NCI-H1417 treated with DMSO at 0.1 percent for 48 hours (cell line): ENCODE data around the gene AKAP13.
"Not testable (repeated sequence)": the region's sequence is repeated elsewhere in the genome, so short reads cannot be mapped to it uniquely, and the experiment has no call there.

Source experiments
- DNase-seq: peaks from one replicate; lab custom pipeline; 2025; lab: John Stamatoyannopoulos, UW

AKAP13 gene

DNA sequence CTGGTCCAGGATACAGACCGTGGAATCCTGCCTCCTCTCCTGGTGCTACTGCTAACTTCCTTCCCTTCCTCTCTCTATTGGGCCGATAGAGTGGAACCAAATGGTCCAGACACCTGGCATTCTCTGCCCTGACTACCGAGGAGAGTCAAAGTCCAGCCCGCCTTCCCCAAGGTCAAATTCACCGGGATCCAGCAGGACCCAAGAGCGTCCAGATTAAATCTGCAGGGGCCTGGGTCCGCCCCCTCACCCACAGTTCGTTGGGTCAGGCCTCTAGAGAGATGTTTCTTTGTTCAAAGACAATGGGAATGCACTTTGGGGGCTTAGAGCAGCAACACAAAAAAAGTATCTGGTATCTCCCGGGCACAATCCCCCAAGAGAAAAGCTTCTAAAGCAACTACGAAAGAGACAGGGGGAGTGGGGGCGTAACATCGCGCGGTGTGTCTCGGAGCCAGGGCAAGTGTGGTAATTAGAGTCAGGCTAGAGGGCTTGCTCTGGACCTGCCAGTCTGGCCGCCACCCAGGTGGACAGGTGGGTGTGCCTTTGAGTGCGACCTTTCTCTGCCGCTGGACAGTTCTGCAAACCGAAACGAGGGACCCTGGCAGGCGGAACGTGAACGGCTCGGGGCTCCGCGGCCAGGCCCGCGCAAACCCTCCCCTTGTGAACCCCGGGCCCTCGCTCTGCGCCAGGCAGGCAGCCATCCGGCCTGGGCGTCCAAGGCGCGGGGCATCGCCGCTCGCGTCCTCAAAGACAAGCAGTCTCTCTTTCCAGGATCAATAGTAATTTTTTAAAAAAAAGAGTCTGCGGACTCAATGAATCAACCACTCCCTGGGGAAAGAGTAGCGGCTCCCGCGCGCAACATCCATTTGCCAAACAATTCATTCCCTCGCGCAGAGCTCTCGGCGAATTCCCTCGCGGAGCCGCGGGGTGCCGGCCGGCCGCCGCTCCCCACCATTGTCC, 413.5 kb downstream of the AKAP13 start:
- no peak for DNase-seq

DNA sequence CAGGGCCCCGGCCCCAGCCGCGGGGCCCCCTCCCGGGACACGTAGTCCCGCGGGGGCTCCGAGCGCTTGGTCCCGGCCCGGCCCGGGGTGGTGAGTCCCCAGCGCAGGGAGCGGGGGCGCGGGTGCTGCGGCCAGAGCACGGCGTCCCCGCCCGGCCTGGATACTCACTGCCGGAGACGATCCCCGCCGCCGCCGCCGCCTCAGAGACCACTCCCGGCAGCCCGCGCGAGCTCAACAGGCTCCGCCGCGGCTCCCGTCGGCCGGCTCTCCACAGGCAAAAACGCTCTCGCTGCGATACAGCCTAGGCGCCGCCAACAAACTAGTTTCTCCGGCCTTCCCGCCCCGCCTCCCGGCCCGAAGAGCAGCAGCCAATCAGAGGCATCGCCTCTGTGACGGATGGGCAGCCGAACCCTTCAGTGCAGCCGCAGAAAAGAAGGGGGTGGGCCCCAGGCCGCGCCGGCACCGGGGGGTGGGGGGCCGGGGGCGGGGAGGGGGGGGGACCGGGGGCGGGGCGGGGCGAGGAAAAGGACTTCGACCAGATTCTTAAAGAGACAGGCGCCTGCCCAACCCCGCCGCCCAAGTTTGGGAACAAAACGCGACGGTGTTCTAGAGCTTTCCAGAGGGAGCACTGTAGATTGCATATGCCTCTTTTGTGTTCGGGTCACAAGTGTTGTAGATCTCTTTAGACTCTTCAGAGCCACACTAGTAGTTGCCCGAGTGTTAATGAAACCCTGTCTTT, 414.4 kb downstream of the AKAP13 start, which contains the start of gene KLHL25:
TSS of gene KLHL25 (minus strand) at position 328 of the 739 bp plus-strand sequence. CDS start 25,115 bp downstream, outside the sequence.
- DNase-seq, result peak; percentile 88

DNA sequence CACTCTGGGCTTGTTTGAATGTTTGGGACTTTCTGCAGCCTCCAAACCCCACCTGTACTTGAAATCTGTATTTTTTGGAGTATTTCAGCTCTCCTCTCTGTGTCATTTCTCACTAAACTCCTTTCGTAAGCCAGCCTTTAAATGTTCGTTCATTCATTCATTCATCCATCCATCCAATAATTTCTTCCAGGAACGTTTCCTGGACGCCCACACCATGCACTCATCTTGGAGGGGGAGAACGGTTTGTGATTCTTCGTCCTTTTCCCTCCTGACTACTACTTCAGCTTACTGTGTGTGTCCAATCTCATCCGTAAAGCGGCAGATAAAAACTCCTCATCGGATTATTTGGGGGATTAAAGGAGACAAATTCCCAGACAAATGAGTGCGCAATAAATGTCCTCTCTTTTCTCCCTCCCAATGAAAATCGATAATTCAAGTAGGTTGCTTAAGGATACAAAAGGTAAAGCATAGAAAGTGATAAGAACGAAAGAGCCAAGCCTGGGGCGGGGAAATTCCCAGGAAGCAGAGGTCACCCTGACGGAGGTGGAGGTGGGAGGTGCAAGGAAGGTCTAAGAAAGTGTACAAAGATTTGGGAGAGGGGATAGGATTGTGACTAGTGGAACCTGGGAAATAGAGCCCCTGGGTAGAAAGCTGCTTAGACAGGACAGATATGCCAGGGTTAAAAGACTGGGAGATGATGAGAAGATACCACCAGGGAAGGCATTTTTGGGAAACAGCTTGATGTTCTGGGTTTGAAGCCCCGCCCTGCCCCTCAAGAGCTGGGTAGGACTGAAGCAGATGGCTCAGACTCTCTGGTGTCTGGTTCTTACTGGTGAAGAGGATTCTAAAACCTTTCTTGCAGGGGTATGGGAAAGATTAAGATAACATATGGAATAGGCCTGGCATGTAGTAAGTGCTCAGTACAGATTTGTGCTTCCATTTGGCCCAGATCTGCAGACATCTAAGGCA, 415.2 kb downstream of the AKAP13 start:
- DNase-seq, result no peak

DNA sequence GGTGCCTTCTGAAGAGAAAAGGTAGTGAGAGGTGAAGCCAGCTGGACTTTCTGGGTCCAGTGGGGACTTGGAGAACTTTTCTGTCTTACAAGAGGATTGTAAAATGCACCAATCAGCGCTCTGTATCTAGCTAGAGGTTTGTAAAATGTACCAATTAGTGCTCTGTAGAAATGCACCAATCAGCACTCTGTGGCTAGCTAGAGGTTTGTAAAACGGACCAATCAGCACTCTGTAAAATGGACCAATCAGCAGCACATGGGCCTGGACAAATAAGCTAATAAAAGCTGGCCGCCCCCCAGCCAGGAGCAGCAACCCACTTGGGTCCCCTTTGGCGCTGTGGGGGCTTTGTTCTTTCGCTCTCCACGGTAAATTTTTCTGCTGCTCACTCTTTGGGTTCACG, 416.0 kb downstream of the AKAP13 start:
- DNase-seq, result not testable (repeated sequence)
